Erythroblast (primary cell): Measurements from ENCODE around the gene OR52N1.

Experiments used
- GATA1 ChIP-seq: IDR thresholded peaks from 2 replicates; pipeline ENCODE4 v1.6.1; 2011; ENCODE audit warnings: low read depth, mild to moderate bottlenecking, control low read depth, low read length, moderate library complexity
- POLR2A ChIP-seq: IDR thresholded peaks from 2 replicates; pipeline ENCODE4 v1.6.1; 2011; ENCODE audit warnings: mild to moderate bottlenecking, low read length

DNA sequence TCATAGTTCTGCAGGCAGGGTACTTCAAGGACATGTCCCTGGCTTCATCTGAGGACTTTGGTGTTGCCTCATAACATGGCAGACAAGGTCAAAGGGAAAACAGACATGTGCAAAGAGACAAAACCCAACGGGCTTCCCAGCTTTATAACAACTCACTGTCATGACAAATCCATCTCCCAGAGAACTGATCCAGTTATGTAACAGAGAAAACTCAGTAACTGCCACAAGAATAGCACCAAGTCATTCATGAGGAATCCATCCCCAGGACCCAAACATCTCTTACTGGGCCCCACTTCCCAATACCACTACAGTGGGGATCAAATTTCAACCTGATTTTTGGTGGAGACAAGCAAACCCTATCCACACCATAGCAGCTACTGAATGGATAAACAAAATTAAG is 24.0 kb downstream of the OR52N1 start:
- TF ChIP-seq POLR2A (no peak), GATA1 (no peak)
